Esophagus muscularis mucosa (tissue), 4 donors: ENCODE measurements around the gene IGIP. TPM values are rescaled to one million over a fixed set of nuclear protein-coding genes. Genes with fewer than 3 reads are reported as not detected.

ENCODE experiments used
- DNase-seq: peaks from one replicate; pipeline ENCODE4 v3.0.0-alpha.2; 2017; ENCODE audit errors: extremely low spot score
- H3K27ac ChIP-seq, 4 donors: fragments of 200-600 bp; sonication (generic); replicated peaks in 1 of 4; 1 replicate in 3 of 4; 2 replicates in 1 of 4; pipeline ENCODE4 v1.5.1; 2016 to 2019; ENCODE audit warnings: mild to moderate bottlenecking in 1 of 4
- H3K27me3 ChIP-seq, 4 donors: fragments of 200-600 bp; sonication (generic); one replicate each; pipeline versions ENCODE4 v1.5.1 to v1.6.0; 2016 to 2019
- H3K36me3 ChIP-seq, 4 donors: fragments of 200-600 bp; sonication (generic); one replicate each; pipeline ENCODE4 v1.5.1; 2016 to 2019
- H3K4me1 ChIP-seq, 4 donors: fragments of 200-600 bp; sonication (generic); one replicate each; pipeline ENCODE4 v1.5.1; 2016 to 2019
- H3K4me3 ChIP-seq, 4 donors: fragments of 200-600 bp; sonication (generic); 1 replicate in 2 of 4; 2 replicates in 2 of 4; pipeline ENCODE4 v1.5.1; 2016 to 2019; ENCODE audit warnings: mild to moderate bottlenecking in 4 of 4, moderate library complexity in 1 of 4
- H3K9me3 ChIP-seq, 4 donors: fragments of 200-600 bp; sonication (generic); 1 replicate in 3 of 4; 2 replicates in 1 of 4; pipeline ENCODE4 v1.5.1; 2016 to 2019
- EP300 ChIP-seq: sonication (generic); formaldehyde crosslinking; IDR thresholded peaks from one replicate; pipeline ENCODE4 v1.6.1; 2017; ENCODE audit warnings: antibody characterized with exemption
- POLR2A ChIP-seq: fragments of 450-650 bp; IDR thresholded peaks from one replicate; pipeline ENCODE4 v1.6.1; 2017; ENCODE audit warnings: antibody characterized with exemption, moderate library complexity, mild to moderate bottlenecking, low read depth
- POLR2AphosphoS5 ChIP-seq, 2 donors: sonication (generic); formaldehyde crosslinking; IDR thresholded peaks; one replicate each; pipeline ENCODE4 v1.6.1; 2017; ENCODE audit warnings: antibody characterized with exemption in 2 of 2
- WGBS: methylation state at CpG from one replicate; pipeline ENCODE4 v1.1.5; 2018; 5-methylcytosine and 5-hydroxymethylcytosine counted together
- intact Hi-C: fragments of 100-400 bp; cut with DNase I; formaldehyde crosslinking; loops from one replicate; pipeline ENCODE4 v1.15.1; 2023
- total RNA-seq, 4 donors: library from RNA; depleted of rRNA; stranded (reverse); fragments of >200 nt; gene quantifications; one replicate each; pipeline versions ENCODE4 v1.1.0 to v1.2.1, GENCODE V29; 2016
- TF ChIP-seq, protein P1 (sequence below), 3 experiments: fragments of 200-600 bp in 2 of 3; fragments of 450-650 bp in 1 of 3; sonication (generic) in 2 of 3; IDR thresholded peaks; one replicate each; pipeline ENCODE4 v1.5.1; 2017 to 2019; ENCODE audit warnings: antibody characterized with exemption in 3 of 3, mild to moderate bottlenecking in 2 of 3, moderate library complexity in 1 of 3

Gene IGIP
- total RNA-seq, 4 donors from 2014 or later = 17.6 to 31.9 (median 27.3) TPM

GRCh38 chr5:140107312-140108092, 18.2 kb upstream of the IGIP start:
- TF ChIP-seq POLR2A (peak; percentile 72), POLR2AphosphoS5 (IDR thresholded peaks at IDR 0.05) (peak; percentile 88 to 95), EP300 (no peak)
- TF ChIP-seq, protein P1, sequence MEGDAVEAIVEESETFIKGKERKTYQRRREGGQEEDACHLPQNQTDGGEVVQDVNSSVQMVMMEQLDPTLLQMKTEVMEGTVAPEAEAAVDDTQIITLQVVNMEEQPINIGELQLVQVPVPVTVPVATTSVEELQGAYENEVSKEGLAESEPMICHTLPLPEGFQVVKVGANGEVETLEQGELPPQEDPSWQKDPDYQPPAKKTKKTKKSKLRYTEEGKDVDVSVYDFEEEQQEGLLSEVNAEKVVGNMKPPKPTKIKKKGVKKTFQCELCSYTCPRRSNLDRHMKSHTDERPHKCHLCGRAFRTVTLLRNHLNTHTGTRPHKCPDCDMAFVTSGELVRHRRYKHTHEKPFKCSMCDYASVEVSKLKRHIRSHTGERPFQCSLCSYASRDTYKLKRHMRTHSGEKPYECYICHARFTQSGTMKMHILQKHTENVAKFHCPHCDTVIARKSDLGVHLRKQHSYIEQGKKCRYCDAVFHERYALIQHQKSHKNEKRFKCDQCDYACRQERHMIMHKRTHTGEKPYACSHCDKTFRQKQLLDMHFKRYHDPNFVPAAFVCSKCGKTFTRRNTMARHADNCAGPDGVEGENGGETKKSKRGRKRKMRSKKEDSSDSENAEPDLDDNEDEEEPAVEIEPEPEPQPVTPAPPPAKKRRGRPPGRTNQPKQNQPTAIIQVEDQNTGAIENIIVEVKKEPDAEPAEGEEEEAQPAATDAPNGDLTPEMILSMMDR (IDR thresholded peaks at IDR 0.05) = peak in 2 of 3 experiments; percentile 22 to 34
- peak; percentile 96 for DNase-seq
- Histone ChIP-seq H3K27me3 (no peaks in the 10 kb centered on the region), H3K27ac (peak overlapping the region; percentile 97 to 99 (median 97)), H3K4me1 (peaks cover 23 to 59% (median 50%) of the 10 kb centered on the region in 4 donors), H3K4me3 (peak overlapping the region; percentile 73 to 82 (median 74)), H3K36me3 (no peaks in the 10 kb centered on the region), H3K9me3 (no peaks in the 10 kb centered on the region)
- intact Hi-C loops = loop anchor here (5.0 kb wide), 1 partner anchor 40 kb away; no protein-coding TSS in a partner anchor
- under 1% methylated on average over 38 of the region's 88 CpGs for WGBS

DNA sequence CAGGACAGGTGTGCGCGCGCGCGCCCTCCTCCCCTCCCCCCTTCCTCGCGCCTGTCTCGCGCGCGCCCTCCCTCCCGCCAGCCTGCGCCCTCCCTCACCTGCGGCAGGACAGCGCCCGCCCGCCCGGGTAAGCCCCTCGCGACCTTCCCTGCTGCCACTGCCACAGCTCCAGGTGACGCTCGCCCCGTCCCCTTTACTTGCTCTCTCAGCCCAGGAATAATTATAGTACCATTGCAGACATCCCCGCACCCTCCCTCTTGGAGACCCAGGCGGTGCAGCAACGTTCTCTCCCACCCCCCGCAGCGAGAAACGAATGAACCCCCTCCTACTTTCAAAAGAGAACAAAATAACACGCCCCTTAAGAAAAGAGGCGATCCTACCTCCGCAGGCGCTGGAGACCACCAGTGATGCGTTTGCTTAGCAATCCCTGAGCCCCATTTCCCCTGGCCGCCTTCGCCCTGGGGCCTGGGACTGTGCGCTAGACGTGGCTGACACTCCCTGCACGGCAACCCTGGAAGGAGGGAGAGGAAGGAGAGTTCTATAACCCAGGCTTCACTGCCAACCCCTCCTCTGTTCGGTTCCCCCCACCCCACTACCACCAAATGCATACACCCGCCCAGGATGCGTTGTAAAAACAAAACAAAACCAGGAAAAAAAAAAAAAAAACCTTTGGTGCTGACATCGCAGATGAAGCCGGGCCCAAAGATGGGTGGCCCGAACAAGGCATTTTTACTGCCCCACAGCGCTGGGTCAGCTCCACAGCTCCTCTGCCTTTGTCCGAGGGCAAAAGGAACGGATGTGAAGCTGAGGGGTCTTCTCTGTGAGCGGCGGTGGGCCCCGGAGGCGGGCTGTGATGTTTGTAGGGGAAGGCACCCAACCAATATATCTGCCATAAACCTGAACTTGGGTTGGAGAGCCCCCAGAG, 17.4 kb upstream of the IGIP start:
- Histone ChIP-seq H3K36me3 (no peaks in the 10 kb centered on the region), H3K9me3 (no peaks in the 10 kb centered on the region), H3K4me3 (peak overlapping the region; percentile 73 to 82 (median 74)), H3K27me3 (no peaks in the 10 kb centered on the region), H3K27ac (peak overlapping the region; percentile 97 to 99 (median 97)), H3K4me1 (peaks cover 31 to 67% (median 58%) of the 10 kb centered on the region in 4 donors)
- WGBS = 3% methylated on average over 47 of the region's 52 CpGs
- no peak for DNase-seq
- intact Hi-C loops = loop anchor here (5.0 kb wide), 1 partner anchor 39 kb away; no protein-coding TSS in a partner anchor
- TF ChIP-seq POLR2AphosphoS5 (IDR thresholded peaks at IDR 0.05) = no peak
- TF ChIP-seq EP300 = no peak
- TF ChIP-seq, protein P1 (IDR thresholded peaks at IDR 0.05) = no peak
- TF ChIP-seq POLR2A = no peak

- Histone ChIP-seq H3K27me3 (no peaks in the 10 kb centered on the region), H3K27ac (peak overlapping the region; percentile 97 to 99 (median 97)), H3K36me3 (no peaks in the 10 kb centered on the region), H3K4me1 (peaks cover 31 to 69% (median 60%) of the 10 kb centered on the region in 4 donors), H3K9me3 (no peaks in the 10 kb centered on the region), H3K4me3 (peak overlapping the region; percentile 73 to 82 (median 74))
- DNase-seq = no peak
- WGBS = 67% methylated on average over 22 of the region's 24 CpGs
- intact Hi-C loops = loop anchor here (5.0 kb wide), 1 partner anchor 38 kb away; no protein-coding TSS in a partner anchor
- TF ChIP-seq, protein P1 (IDR thresholded peaks at IDR 0.05) = no peak
- no peak for TF ChIP-seq EP300
- no peak for TF ChIP-seq POLR2A
- TF ChIP-seq POLR2AphosphoS5 (IDR thresholded peaks at IDR 0.05) = no peak
Observed at GRCh38 chr5:140109018-140109758, 16.5 kb upstream of the IGIP start.
